HT1080 (cell line): ENCODE measurements around the gene SPOCK2. TPM values are rescaled to one million over a fixed set of nuclear protein-coding genes. Genes with fewer than 3 reads are reported as not detected.
A peak's percentile ranks its signal among the peaks of the same experiment; 100 is the strongest.
"Not testable (repeated sequence)": the region's sequence is repeated elsewhere in the genome, so short reads cannot be mapped to it uniquely, and the experiment has no call there.

Experiments
- DNase-seq: peaks from one replicate; pipeline ENCODE4 v3.0.0-alpha.2; 2015; ENCODE audit warnings: low read depth
- total RNA-seq: library from RNA; depleted of rRNA; stranded (reverse); fragments of >200 nt; shearing (Covaris generic); gene quantifications from 2 replicates; pipeline ENCODE4 v1.2.3, GENCODE V29; 2014

The SPOCK2 gene
- total RNA-seq, 1 experiment from 2014 or later = not detected

DNA sequence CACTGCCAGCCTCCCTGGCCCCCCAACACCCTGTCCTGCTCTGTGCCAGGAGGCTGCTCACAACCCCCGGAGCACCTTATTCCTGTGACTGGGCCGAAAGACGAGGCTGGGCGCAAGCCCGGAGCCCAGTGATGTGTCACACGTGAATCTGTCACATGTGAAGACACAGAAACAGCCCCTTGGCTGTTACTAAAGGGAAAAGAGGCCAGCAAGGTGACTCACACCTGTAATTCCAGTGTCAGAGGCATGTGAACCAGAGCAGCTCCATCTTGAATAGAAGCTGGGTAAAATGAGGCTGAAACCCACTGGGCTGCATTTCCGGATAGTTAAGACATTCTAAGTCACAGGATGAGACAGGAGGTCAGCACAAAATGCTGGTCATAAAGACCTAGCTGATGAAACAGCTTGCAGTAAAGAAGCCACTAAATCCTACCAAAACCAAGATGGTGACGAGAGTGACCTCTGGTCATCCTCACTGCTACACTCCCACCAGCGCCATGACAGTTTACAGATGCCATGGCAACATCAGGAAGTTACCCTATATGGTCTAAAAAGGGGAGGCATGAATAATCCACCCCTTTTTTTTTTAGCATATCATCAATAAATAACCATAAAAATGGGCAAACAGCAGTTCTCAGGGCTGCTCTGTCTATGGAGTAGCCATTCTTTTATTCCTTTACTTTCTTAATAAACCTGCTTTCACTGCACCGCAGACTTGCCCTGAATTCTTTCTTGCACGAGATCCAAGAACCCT is 55.8 kb downstream of the SPOCK2 start:
- not testable (repeated sequence) for DNase-seq

DNA sequence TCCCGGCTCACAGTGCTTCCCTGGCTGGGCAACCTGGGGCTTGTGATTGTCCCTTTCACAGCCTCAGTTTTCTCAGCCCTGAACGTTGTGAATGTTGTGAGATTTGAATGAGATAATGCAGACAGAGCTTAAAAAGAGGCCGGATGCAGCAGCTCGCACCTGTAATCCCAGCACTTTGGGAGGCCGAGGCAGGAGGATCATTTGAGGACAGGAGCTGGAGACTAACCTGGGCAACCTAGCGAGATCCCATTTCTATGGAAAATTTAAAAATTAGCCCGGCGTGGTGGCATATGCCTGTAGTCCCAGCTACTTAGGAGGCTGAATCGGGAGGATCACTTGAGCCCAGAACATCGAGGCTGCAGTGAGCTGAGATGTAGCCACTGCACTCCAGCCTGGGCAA is 56.6 kb downstream of the SPOCK2 start:
- DNase-seq = no peak

DNA sequence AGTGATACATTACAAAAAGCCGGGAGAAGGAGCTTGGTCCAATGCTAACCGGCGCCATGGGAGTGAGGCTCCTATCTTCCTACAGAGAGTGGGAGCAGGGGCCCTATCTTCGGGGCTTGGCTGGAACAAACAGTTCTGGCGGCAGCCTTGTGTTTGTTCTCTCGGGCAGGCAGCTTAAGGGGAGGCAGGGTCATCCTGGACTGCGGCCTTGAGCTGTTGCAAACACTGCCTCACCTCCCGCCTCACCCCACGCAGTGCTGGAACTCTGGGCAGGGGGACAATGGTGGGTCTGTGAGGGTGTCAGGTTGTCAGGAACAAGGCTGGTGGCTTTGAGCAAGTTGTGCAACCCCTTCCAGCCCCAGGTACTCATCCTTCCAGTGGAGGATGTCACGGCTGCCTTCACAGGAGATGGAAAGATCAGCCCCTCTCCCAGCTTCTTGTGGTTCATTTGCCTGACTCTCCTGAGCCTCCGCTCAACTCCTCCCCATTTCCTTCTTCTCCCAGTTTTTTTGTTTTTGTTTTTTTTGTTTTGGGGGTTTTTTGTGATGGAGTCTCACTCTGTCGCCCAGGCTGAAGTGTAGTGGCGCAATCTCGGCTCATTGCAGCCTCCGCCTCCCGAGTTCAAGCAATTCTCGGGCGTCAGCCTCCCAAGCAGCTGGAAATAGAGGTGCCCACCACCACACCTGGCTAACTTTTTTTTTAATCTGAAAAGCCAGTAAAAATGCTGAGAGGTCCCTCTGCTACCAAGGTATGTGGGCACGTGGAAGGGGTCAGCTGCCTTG is 57.4 kb downstream of the SPOCK2 start:
- DNase-seq = no peak

DNA sequence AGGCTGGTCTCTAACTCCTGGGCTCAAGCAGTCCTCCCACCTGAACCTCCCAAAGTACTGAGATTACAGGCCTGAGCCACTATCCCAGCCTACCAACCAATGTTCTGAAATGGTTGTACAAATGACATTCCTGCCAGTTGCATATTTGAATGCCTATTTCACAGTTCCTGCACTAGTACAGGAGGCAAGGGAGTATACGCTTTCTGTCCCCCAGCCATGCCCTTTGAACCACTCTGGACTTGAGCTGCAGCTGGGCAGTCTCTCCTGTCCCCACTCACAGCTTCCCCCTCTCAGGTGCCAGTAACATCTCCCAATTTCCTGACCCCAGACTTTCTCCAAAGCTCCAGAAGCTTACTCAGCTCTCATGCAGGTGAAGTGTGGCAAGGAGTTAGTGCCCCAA is 58.9 kb downstream of the SPOCK2 start:
- no peak for DNase-seq

DNA sequence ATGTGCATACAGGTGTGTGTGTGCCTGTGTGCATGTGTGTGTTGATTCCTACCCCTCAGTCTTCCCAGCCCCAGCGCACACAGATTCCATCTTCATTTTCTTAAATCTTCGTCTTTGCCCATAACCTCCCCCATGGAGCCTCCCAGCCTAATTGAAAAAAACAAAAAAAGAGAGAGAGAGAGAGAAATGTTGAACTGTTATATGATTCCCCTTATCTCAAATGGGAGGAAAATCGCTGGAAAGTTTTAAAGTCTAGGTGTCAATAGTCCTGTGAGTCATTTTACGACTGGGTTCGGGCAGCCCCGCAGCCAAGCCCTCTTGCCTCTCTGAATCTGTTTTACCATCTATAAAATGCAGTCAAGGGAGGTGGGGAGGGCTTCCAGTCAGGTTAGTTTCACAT is 60.9 kb downstream of the SPOCK2 start:
- DNase-seq = peak; percentile 61

DNA sequence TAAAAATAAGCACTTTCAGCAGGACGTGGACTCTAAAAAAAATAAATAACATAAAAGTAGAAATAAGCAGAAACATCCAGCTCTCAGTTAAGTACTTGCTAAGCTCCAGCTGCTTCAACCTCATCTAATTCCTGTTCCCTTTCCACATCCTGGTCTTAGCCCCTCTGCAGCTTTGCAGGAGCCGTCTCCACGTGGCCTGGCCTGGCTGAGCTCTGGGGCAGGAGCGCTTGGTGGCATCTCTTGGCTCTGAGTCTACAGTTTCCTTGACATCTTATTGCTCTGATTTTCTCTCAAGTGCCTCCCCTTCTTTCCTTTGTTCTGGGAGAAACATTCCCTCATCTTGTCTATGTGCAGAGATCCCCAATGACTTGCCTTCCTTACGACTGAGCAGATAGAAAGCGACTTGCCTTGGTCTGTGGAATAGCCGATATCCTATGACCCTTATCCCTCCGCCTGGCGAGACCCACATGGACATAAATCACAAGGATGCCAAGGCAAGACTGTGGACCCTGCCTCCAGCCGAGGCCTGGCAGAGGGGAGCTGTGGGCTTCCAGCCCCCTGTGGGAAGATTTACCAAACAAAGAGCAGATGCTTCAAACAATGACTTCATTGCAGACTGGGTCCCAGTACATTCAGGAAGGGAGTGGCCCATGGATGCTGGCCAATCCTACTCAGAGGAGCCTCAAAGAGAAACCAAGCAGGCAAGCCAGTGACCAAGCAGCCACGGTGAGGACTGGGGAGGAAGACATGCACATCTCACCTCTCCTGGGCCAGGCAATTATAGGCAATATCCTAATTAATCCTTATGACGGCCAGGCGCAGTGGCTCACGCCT is 61.9 kb downstream of the SPOCK2 start:
- peak; percentile 39 for DNase-seq

DNA sequence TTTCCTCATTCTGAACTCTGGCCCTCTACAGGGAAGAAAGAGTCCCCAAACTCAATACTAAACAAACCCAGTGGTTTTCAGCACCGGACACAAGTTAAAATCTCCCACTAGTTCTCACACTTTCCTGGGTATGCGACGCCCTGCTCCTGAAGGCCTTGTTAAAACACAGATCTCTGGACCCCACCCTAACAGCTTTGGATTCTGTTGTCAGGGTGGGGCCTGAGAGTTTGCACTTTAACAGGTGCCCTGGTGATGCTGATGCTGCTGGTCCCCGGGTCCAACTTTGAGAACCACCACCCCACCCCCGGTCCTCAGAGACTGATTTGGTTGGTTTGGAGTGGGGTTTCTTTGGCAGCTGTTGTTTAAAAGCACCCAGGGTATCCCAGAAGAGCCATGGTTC is 62.5 kb downstream of the SPOCK2 start:
- no peak for DNase-seq

DNA sequence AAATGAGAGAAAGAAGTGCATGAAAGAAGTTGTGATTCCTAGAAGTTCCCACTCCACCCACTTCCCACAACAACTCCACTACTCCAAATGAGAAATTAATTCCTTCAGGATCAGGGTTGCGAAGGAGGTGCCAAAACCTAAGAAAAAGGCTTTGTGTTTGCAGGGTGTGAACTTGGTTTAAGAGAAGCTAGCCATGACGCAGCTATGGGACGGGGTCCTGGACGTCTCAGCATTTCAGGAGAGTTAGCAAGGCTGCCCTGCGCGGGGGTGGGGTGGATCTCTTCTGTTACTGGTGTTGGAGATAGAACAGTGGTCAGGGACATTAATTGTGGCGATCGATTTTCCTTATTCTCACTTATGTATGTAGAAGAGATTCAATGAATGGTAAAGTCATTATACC is 63.0 kb downstream of the SPOCK2 start:
- DNase-seq = no peak

DNA sequence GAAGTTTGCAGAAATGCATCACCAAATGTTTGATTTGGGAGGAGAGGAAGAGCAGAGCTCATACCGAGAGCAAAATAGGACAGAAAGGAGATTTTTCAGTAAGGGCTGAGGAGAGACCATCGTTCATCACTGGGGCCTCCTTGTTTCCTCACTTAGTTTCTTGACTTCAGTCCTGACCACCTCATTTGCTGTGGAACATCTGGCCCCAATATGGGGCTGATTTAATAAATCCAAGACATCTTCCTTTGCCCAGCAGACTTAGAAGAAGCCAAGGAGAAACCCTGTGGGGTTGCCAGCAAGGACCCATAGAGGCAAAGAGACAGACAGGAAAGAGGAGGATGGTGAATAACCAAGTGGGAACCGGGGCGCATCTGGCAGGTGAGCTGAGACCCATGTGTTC is 63.8 kb downstream of the SPOCK2 start:
- DNase-seq = no peak

DNA sequence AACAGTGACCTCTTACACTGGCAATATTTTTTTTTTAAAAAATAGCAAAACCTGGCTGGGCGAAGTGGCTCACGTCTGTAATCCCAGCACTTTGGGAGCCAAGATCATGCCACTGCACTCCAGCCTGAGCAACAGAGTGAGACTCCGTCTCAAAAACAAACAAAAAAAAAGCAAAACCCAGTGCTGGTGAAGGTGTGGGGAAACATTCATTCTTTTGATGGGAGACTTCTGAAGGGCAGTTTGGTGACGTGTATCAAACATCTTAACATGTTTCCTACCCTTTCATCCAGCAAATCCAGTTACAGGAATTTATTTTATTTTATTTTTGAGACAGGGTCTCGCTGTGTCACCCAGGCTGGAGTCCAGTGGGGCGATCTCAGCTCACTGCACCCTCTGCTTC is 66.1 kb downstream of the SPOCK2 start:
- no peak for DNase-seq

DNA sequence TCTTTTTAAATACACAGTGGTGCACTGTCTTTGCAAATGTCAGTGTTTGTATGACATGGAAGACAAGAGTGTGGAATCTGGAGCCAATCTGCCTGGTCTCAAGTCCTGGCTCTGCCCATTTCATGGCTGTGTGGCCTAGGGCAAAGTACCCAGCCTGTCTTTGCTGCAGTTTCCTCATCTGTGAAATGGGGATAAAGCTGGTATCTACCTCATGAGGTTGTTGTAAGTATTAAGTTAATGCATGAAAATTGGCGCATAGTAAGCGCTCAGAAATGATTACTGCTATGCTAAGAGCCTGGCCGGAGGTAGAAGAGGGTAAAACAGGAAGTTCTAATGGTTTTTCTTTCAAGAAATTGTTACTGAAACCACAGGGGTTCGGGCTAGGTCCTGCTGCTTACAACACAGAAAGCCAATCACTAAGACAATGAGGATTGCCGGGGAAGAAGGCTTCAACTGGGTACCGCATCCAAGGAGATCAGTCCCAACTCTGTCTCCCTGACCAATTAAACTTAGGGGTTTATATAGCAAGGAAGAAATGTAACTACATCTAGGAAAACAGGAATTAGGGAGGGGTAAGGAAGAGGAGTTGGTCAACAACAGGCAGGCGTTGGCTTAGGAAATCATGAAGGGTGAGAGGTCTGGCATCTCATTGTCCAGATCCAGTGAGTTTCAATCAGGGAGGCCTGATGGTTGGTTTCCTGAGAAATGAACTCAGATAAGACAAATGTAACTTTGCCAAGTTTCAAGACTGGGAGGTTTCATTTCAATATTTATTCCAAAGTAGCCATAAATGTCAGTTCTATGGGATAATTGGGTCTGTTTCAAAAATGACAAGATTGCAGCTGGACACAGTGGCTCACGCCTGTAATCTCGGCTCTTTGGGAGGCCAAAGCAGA is 67.2 kb downstream of the SPOCK2 start:
- no peak for DNase-seq

DNA sequence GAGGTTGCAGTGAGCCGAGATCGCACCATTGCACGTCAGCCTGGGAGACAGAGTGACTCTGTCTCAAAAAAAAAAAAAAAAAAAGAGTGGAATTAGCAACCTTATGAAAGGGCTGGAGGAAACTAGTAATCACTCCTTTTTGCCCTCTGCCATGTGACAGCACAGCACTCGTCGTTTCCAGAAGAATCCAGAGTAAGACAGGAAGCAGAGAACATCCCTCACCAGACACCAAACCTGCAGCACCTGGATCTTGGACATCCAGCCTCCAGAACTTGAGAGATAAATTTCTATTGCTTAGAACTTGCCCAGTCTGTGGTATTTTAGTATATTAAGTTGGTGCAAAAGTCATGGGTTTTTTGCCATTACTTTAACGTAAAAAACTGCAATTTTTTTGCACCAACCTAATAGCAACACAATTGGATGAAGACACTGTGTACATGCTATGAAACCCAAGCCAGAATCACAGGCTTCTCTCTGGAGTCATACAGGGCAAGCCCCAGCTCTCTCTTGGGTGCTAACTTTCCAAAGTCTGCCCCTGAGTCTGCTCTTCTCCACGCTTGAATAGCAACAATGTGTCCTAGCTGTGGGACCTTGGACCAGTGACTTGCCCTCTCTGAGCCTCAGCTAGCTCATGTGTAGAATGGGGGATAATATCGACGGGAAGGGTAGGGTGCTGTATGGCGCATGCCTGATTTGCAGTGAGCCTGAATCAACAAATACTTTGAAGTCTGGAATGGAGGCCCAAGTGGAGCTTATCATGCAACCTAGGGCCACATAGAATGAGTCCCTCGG is 69.1 kb downstream of the SPOCK2 start:
- no peak for DNase-seq

DNA sequence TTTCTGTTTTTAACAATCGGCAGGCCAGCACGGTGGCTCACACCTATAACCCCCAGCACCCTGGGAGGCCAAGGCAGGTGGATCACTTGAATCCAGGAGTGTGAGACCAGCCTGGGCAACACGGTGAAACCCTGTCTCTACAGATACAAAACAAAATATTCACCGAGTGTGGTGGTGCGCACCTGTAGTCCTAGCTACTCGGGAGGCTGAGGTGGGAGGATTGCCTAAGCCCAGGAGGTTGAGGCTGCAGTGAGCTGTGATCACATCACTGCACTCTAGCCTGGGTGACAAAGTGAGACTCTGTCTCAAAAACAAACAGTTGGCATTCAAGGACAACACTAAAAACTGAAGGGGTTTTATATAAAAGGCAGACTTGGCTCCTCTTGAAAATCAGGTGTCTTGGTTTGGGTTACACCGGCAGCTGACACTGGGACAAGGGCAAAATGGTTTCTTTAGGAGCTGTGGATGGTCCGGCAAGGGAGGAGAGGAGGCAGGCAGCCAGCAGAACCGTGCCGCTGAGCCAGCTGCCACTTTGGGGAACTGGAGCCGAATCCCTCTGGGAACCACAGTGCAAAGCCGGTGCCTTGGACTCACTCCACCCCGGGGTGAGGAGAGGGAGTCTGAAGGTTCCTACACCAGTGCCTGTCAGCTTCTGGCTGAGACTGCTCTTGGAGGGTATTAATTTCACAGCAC is 71.6 kb downstream of the SPOCK2 start:
- DNase-seq = no peak

DNA sequence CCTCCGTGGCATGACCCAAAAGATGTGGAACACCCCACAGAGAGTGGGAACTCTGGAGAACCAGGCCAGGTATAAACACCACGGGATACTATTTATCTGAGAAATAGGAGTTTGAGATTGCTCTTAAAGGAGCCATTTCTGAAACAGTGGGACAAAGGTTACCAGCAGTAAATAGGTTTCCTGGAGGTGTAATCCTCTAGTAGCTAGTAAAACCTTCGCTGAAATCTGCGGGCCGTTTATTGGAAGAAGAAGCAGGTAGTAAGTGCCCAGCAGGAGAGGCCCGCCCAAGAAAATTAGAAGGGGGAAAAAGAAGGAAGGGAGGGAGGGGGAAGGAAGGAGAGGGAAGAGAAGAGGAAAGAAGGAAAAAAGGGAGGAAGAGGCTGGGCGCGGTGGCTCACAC is 72.5 kb downstream of the SPOCK2 start:
- DNase-seq = no peak

DNA sequence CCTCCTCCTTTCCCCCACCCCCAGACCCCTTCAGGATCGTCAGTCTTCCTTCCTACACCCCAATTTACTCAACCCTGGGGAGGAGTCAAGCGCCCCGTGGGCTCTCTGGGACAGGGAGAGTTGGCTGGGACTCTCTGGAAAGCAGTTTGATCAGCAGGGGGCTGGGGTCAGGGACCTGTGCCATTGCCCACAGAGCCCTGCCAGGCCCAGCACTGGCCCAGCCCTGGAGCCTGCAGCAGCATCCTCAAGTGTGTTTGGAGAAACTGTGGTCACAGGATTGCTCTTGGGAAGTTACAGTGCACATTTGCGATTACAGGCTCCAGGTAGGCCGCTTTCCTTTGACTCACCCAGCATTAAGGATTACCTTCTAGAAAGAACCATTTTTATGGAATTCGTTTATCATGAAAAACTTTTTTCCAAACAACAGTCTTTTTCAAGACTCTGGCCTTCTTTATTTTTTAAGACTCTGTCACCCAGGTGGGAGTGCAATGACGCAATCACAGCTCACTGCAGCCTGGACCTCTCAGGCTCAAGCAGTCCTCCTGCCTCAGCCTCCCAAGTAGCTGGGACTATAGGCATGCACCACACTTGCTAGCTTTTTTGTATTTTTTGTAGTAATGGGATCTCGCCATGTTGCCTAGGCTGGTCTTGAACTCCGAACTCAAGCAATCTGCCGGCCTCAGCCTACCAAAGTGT is 73.4 kb downstream of the SPOCK2 start:
- no peak for DNase-seq

DNA sequence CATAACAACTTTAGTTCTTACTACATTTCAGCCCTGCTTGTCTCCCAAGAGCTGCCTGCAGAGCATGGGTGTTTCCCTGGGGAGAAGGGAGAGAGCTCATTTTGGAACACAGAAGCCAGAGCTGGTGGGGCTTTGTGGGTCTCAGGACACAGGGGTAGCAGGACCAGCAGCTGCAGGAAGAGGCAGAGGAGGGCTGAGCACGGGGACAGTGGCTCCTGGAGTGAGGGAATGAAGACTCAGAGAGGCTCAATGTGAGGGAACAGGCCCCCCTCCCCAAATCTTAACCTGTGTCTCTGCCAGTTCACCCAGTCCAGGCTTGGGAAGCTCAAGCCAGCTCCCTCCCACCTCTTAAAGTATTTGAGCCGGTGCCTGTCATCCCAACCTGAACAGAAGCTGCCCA is 74.2 kb downstream of the SPOCK2 start:
- no peak for DNase-seq

DNA sequence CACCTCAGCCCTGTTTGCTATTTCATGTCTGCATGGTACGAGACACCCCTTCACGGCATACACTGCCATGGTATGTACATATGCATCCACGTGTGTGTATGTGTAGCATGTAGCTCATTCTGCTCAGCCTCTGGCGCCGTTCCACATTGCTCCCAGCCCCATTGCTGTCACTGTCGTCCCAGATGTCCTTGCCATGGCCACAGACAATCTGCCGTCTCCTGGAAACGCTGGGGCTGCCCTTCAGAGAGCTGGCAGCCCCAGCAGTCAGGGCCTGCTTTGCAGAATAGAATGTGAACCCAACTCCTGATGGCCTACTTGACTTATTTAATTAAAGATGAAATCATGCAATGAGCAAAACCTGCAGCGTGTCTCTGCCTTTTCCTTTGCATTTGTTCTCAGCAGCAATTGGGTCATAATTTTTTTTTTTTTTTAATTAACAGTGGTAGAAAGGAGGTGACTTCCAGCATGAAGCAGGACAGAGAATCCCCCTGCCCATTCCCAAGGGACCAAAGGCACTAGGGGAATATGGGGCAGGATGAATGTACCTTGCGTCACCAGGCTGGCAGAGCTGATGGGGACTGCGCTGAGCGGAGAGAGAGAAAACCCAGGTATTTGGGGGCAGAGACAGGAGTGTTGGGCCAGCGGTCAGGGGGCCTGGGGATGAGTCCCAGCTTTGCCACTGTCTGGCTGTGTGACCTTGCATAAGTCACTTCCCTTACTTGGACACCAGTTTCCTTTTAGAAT is 75.0 kb downstream of the SPOCK2 start:
- DNase-seq = no peak

DNA sequence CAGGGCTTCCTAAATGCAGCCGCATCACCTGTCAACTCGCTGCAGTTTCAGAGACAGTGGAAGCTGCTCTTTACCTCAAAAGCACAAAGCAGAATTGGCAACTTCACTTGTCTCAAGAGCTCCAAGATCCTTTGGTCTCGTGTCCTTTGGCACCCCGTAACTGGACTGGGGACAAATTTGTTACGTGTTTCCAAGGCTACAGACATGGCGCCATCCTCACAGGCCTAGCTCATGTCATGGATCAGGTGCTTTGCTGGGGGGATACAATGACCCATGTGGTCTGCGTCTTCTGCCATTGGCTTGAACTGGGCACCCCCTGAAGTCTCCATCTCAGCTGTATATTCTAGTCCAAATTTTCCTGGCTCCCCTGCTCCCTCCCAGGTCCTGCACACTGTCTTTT is 75.6 kb downstream of the SPOCK2 start:
- DNase-seq = no peak
